Upper lobe of left lung (tissue), 6 donors: ENCODE measurements around the gene TMEM164. TPM values are rescaled to one million over a fixed set of nuclear protein-coding genes. Genes with fewer than 3 reads are reported as not detected.

Experiments used
- ATAC-seq, 2 donors: fragments of 200-7000 bp; cut with Tn5 transposase; one replicate each; pipeline ENCODE4 v1.9.1; 2022; ENCODE audit warnings: mild to moderate bottlenecking in 2 of 2, moderate library complexity in 2 of 2; ENCODE audit not compliant: low FRiP score in 2 of 2
- DNase-seq, 2 donors: peaks; one replicate each; pipeline ENCODE4 v3.0.0-alpha.2; 2019 to 2020
- H3K27ac ChIP-seq, 4 donors: fragments of 200-600 bp; sonication (generic); one replicate each; pipeline ENCODE4 v1.5.1; 2016 to 2019
- H3K27me3 ChIP-seq, 4 donors: fragments of 200-600 bp; sonication (generic); one replicate each; pipeline ENCODE4 v1.5.1; 2017 to 2019
- H3K36me3 ChIP-seq, 4 donors: fragments of 200-600 bp; sonication (generic); one replicate each; pipeline ENCODE4 v1.5.1; 2016 to 2019
- H3K4me1 ChIP-seq, 4 donors: fragments of 200-600 bp; sonication (generic); one replicate each; pipeline ENCODE4 v1.5.1; 2018 to 2019
- H3K4me3 ChIP-seq, 4 donors: fragments of 200-600 bp; sonication (generic); one replicate each; pipeline ENCODE4 v1.5.1; 2017 to 2019; ENCODE audit warnings: mild to moderate bottlenecking in 2 of 4, moderate library complexity in 1 of 4
- H3K9me3 ChIP-seq, 4 donors: fragments of 200-600 bp; sonication (generic); one replicate each; pipeline ENCODE4 v1.5.1; 2018 to 2019
- EP300 ChIP-seq, 4 donors: sonication (generic); formaldehyde crosslinking; IDR thresholded peaks; one replicate each; pipeline ENCODE4 v1.5.1; 2017; ENCODE audit warnings: antibody characterized with exemption in 4 of 4, control low read depth in 2 of 4
- POLR2A ChIP-seq, 4 donors: fragments of 450-650 bp; IDR thresholded peaks; one replicate each; pipeline ENCODE4 v1.5.1; 2016 to 2017; ENCODE audit warnings: antibody characterized with exemption in 4 of 4, mild to moderate bottlenecking in 2 of 4
- POLR2AphosphoS5 ChIP-seq, 2 donors: sonication (generic); formaldehyde crosslinking; IDR thresholded peaks; one replicate each; pipeline ENCODE4 v1.5.1; 2017; ENCODE audit warnings: antibody characterized with exemption in 2 of 2
- WGBS, 2 donors: methylation state at CpG; one replicate each; pipeline ENCODE4 v1.1.5; 2017 to 2018; 5-methylcytosine and 5-hydroxymethylcytosine counted together
- total RNA-seq, 6 donors: library from RNA; depleted of rRNA in 4 of 6; stranded (reverse); fragments of >200 nt in 4 of 6; gene quantifications; one replicate each; pipeline versions ENCODE4 v1.1.0 to v1.2.1, GENCODE V29; 2016 to 2021
- TF ChIP-seq, protein P1 (sequence below), 6 experiments: fragments of 450-650 bp in 4 of 6; fragments of 200-600 bp in 2 of 6; sonication (generic) in 2 of 6; IDR thresholded peaks; one replicate each; pipeline ENCODE4 v1.5.1; 2016 to 2019; ENCODE audit warnings: antibody characterized with exemption in 6 of 6
- donor health status: DM: no; HTN: no; CAD: no; lungs with moderate emphysema.
- donor health status: DM: no; HTN: yes; CAD: no; lungs with severe emphysema.

The TMEM164 gene
- total RNA-seq, 6 donors from 2014 or later: 41.8 to 115 (median 61.8) TPM

DNA sequence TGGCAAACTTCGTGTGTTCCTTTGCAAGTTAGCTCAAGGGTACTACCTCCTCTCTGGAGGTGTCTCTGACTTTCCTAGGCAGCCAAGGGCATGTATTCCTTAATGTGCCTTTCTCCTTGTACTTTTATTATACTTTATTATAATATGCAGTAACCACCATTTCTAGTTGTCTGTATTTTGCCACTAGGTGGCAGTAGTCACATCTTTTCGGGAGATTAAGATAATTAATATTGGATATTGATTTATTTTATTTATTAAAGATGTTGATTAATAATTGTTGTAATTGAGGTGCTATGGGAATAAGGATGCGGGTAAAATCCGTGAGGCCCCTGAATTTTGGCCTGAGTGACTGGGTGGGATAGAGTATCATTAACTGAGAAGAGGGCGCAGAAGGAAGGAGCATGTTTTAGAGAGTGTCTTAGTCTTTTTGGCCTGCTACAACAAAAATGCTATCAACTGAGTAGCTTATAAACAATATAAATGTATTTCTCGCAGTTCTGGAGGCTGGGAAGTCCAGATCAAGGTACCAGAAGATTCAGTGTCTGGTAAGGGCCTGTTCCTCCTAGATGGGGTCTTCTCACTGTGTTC, 153.3 kb downstream of the TMEM164 start:
- 50 to 82% methylated on average over 6 of the region's 6 CpGs for WGBS, 2 donors
- Histone ChIP-seq H3K9me3 (no peaks in the 10 kb centered on the region), H3K27ac (no peak overlapping the region), H3K27me3 (no peaks in the 10 kb centered on the region), H3K36me3 (no peaks in the 10 kb centered on the region), H3K4me1 (peaks cover 0 to 5% (median 2%) of the 10 kb centered on the region in 4 donors), H3K4me3 (no peak overlapping the region)
- no peak for ATAC-seq
- DNase-seq: no peak
- TF ChIP-seq, protein P1, sequence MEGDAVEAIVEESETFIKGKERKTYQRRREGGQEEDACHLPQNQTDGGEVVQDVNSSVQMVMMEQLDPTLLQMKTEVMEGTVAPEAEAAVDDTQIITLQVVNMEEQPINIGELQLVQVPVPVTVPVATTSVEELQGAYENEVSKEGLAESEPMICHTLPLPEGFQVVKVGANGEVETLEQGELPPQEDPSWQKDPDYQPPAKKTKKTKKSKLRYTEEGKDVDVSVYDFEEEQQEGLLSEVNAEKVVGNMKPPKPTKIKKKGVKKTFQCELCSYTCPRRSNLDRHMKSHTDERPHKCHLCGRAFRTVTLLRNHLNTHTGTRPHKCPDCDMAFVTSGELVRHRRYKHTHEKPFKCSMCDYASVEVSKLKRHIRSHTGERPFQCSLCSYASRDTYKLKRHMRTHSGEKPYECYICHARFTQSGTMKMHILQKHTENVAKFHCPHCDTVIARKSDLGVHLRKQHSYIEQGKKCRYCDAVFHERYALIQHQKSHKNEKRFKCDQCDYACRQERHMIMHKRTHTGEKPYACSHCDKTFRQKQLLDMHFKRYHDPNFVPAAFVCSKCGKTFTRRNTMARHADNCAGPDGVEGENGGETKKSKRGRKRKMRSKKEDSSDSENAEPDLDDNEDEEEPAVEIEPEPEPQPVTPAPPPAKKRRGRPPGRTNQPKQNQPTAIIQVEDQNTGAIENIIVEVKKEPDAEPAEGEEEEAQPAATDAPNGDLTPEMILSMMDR (IDR thresholded peaks at IDR 0.05): peak in 5 of 6 experiments; percentile 15 to 53 (median 29)
- TF ChIP-seq POLR2A (IDR thresholded peaks at IDR 0.05): no peak
- TF ChIP-seq EP300 (IDR thresholded peaks at IDR 0.05): no peak

DNA sequence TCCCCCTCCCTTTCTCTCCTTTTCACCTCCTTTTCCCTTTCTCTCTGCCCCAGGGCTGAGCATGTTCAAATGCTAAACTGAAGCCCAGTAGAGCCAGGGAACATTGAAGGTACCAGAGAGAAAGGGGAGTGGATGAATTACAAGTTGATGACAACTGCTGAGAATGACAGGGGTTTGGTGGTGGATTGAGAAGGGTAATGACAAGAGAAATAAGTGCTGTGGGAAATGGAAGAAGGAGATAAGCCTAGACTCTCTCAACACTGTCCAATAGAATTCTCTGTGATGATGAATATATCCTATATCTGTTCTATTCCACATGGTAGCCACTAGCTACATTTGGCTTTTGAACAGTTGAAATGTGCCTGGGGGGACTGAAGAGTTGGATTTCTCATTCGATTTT, 154.5 kb downstream of the TMEM164 start:
- Histone ChIP-seq H3K9me3 (no peaks in the 10 kb centered on the region), H3K36me3 (no peaks in the 10 kb centered on the region), H3K4me1 (peaks cover 0 to 5% (median 2%) of the 10 kb centered on the region in 4 donors), H3K27me3 (no peaks in the 10 kb centered on the region), H3K27ac (no peak overlapping the region), H3K4me3 (no peak overlapping the region)
- TF ChIP-seq POLR2AphosphoS5 (IDR thresholded peaks at IDR 0.05) (no peak), EP300 (IDR thresholded peaks at IDR 0.05) (no peak), POLR2A (IDR thresholded peaks at IDR 0.05) (no peak)
- TF ChIP-seq, protein P1 (IDR thresholded peaks at IDR 0.05): no peak
- ATAC-seq: no peak
- no peak for DNase-seq
- 79 to 83% methylated on average over 1 of the region's 1 CpG for WGBS, 2 donors

DNA sequence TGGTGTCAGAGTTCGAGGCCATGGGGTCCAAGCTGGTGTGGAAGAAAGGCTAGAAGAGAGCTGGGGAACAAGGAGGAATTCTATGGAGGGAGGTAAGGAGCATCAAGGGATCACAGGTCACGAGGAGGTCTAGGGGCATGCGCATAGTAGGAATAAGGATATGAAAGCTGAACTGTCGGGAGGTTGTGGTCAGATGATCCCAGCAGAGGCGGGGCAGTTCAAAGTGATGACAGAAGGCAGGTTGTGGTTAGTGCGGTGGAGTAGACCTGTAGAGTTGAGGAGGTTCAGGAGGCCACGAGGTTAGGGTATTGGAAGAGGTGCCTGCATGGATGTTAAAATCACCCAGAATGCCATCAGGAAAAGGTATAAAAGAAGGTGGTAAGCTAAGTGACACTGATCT, 156.3 kb downstream of the TMEM164 start:
- no peak for TF ChIP-seq POLR2AphosphoS5 (IDR thresholded peaks at IDR 0.05)
- no peak for TF ChIP-seq EP300 (IDR thresholded peaks at IDR 0.05)
- no peaks in the 10 kb centered on the region for H3K27me3 ChIP-seq
- no peak overlapping the region for H3K27ac ChIP-seq
- H3K9me3 ChIP-seq: no peaks in the 10 kb centered on the region
- 65 to 77% methylated on average over 7 of the region's 7 CpGs for WGBS, 2 donors
- DNase-seq: no peak
- no peaks in the 10 kb centered on the region for H3K36me3 ChIP-seq
- H3K4me1 ChIP-seq: peaks cover 0 to 5% (median 2%) of the 10 kb centered on the region in 4 donors
- H3K4me3 ChIP-seq: no peak overlapping the region
- ATAC-seq: no peak

DNA sequence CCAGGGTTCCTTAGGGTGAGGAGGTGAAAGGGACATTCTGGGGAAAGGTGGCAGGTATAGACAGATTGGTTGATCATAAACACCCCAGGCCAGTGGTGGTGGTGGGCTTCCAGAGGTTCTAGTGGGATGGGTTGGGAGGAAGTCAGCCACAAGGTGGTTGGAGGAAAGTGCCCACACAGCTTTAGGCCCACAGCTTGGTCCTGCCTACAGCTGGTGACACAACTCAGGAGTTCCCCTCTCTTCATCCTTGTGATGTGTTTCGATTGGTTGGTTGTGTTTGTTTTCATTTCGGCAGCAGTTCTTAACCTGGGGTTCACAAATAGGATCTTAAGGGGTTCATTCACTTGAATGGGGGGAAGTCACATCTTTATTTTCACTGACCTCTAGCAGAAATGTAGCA, 157.0 kb downstream of the TMEM164 start:
- ATAC-seq (no peak), DNase-seq (no peak)
- TF ChIP-seq EP300 (IDR thresholded peaks at IDR 0.05) (no peak), POLR2A (IDR thresholded peaks at IDR 0.05) (no peak), POLR2AphosphoS5 (IDR thresholded peaks at IDR 0.05) (no peak)
- TF ChIP-seq, protein P1 (IDR thresholded peaks at IDR 0.05): no peak
- Histone ChIP-seq H3K27me3 (no peaks in the 10 kb centered on the region), H3K27ac (no peak overlapping the region), H3K36me3 (no peaks in the 10 kb centered on the region), H3K4me1 (peaks cover 0 to 5% (median 2%) of the 10 kb centered on the region in 4 donors), H3K9me3 (no peaks in the 10 kb centered on the region), H3K4me3 (no peak overlapping the region)
- 57 to 76% methylated on average over 2 of the region's 2 CpGs for WGBS, 2 donors

DNA sequence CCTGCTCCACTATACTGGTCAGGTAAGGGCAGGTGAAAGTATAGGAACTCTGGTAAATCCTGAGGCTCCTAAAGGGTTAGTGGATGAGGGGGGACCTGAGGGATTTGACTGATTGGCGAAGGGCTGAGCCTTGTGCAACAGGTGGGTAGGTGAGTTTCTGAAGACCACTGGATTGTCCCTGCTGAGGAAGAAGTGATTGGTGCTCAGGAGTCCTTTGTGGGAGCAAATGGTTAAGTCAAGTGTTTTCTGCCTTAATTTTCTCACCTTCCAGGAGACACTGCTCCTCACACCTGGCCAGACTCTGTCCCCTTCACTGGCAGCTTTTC, 158.4 kb downstream of the TMEM164 start:
- TF ChIP-seq EP300 (IDR thresholded peaks at IDR 0.05): no peak
- no peak for TF ChIP-seq POLR2AphosphoS5 (IDR thresholded peaks at IDR 0.05)
- TF ChIP-seq, protein P1 (IDR thresholded peaks at IDR 0.05): no peak
- H3K27ac ChIP-seq: no peak overlapping the region
- no peaks in the 10 kb centered on the region for H3K27me3 ChIP-seq
- 71% methylated on average over 1 of the region's 1 CpG; no CpG with 5 or more reads in 1 of the 2 donors for WGBS, 2 donors
- peaks cover 0 to 5% (median 2%) of the 10 kb centered on the region in 4 donors for H3K4me1 ChIP-seq
- no peak for DNase-seq
- H3K9me3 ChIP-seq: no peaks in the 10 kb centered on the region
- H3K36me3 ChIP-seq: no peaks in the 10 kb centered on the region
- no peak overlapping the region for H3K4me3 ChIP-seq
- ATAC-seq: no peak
